Measurements from ENCODE around the gene TBC1D8B. TPM values are rescaled to one million over a fixed set of nuclear protein-coding genes. Genes with fewer than 3 reads are reported as not detected.

Gene TBC1D8B
- total and polyA plus RNA-seq, 9 of the 15 experiments (the other 6 are each of a cell fraction or from before 2014, with no cell fraction given), result 0.04 to 0.36 (median 0.10) TPM; not detected in 1

DNA sequence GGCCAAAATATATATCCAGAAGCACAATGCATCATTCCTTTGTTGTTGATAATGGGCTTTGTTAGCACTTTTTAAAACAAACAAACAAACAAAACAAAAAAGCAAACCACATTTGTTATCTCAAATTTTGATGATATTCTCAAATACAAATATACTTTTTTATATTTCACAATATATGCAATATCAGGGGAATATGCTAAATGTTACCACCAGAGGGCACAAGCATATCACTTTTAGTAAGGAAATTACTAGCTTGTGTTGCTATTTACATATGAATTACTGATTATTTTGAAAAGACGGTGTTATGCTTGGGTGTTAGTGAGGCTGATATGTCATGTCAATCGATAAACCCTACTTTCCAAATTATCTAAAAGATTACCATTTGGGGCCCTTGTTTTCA, 71.6 kb downstream of the TBC1D8B start (continued):
- no peak for TF ChIP-seq TOE1 (IDR thresholded peaks at IDR 0.05; ENCODE audit: borderline replicate concordance)
- no peak for TF ChIP-seq TOE1 (CRISPR knock-in tag; IDR thresholded peaks at IDR 0.05; ENCODE audit: borderline replicate concordance, low read depth)
- TF ChIP-seq, protein P1, sequence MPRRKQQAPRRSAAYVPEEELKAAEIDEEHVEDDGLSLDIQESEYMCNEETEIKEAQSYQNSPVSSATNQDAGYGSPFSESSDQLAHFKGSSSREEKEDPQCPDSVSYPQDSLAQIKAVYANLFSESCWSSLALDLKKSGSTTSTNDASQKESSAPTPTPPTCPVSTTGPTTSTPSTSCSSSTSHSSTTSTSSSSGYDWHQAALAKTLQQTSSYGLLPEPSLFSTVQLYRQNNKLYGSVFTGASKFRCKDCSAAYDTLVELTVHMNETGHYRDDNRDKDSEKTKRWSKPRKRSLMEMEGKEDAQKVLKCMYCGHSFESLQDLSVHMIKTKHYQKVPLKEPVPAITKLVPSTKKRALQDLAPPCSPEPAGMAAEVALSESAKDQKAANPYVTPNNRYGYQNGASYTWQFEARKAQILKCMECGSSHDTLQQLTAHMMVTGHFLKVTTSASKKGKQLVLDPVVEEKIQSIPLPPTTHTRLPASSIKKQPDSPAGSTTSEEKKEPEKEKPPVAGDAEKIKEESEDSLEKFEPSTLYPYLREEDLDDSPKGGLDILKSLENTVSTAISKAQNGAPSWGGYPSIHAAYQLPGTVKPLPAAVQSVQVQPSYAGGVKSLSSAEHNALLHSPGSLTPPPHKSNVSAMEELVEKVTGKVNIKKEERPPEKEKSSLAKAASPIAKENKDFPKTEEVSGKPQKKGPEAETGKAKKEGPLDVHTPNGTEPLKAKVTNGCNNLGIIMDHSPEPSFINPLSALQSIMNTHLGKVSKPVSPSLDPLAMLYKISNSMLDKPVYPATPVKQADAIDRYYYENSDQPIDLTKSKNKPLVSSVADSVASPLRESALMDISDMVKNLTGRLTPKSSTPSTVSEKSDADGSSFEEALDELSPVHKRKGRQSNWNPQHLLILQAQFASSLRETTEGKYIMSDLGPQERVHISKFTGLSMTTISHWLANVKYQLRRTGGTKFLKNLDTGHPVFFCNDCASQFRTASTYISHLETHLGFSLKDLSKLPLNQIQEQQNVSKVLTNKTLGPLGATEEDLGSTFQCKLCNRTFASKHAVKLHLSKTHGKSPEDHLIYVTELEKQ (CRISPR knock-in tag; IDR thresholded peaks at IDR 0.05), result no peak
- TF ChIP-seq ZNF282 (CRISPR knock-in tag; IDR thresholded peaks at IDR 0.05), result no peak
- TF ChIP-seq KLF6 (CRISPR knock-in tag; IDR thresholded peaks at IDR 0.05; ENCODE audit: borderline replicate concordance), result no peak
- TF ChIP-seq HDAC8 (tag; IDR thresholded peaks at IDR 0.05), result no peak
- no peak for TF ChIP-seq CLOCK (CRISPR knock-in tag; IDR thresholded peaks at IDR 0.05; ENCODE audit: borderline replicate concordance)
- TF ChIP-seq, protein P2, sequence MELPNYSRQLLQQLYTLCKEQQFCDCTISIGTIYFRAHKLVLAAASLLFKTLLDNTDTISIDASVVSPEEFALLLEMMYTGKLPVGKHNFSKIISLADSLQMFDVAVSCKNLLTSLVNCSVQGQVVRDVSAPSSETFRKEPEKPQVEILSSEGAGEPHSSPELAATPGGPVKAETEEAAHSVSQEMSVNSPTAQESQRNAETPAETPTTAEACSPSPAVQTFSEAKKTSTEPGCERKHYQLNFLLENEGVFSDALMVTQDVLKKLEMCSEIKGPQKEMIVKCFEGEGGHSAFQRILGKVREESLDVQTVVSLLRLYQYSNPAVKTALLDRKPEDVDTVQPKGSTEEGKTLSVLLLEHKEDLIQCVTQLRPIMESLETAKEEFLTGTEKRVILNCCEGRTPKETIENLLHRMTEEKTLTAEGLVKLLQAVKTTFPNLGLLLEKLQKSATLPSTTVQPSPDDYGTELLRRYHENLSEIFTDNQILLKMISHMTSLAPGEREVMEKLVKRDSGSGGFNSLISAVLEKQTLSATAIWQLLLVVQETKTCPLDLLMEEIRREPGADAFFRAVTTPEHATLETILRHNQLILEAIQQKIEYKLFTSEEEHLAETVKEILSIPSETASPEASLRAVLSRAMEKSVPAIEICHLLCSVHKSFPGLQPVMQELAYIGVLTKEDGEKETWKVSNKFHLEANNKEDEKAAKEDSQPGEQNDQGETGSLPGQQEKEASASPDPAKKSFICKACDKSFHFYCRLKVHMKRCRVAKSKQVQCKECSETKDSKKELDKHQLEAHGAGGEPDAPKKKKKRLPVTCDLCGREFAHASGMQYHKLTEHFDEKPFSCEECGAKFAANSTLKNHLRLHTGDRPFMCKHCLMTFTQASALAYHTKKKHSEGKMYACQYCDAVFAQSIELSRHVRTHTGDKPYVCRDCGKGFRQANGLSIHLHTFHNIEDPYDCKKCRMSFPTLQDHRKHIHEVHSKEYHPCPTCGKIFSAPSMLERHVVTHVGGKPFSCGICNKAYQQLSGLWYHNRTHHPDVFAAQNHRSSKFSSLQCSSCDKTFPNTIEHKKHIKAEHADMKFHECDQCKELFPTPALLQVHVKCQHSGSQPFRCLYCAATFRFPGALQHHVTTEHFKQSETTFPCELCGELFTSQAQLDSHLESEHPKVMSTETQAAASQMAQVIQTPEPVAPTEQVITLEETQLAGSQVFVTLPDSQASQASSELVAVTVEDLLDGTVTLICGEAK (IDR thresholded peaks at IDR 0.05), result no peak
- TF ChIP-seq, protein P2 (CRISPR knock-in tag; IDR thresholded peaks at IDR 0.05), result no peak
- no peak for TF ChIP-seq ZBED1 (IDR thresholded peaks at IDR 0.05)
- no peak for TF ChIP-seq PCBP2 (IDR thresholded peaks at IDR 0.05; ENCODE audit: low read depth, low read length, poor library complexity, severe bottlenecking)
- TF ChIP-seq SMC3 (conservative IDR thresholded peaks at IDR 0.05; ENCODE audit: insufficient read depth, low read depth, low read length), result peak; percentile 38; the same call in 1 of the 2 replicates
- TF ChIP-seq NR3C1 (CRISPR knock-in tag; IDR thresholded peaks at IDR 0.05), result no peak
